Measurements from ENCODE around the gene KLF4.

GRCh38 chr9:107466826-107467225, 22.7 kb downstream of the KLF4 start:
- TF ChIP-seq CTCF (conservative IDR thresholded peaks at IDR 0.05; ENCODE audit: low read length) (no peak), EZH2phosphoT487 (IDR thresholded peaks at IDR 0.05; ENCODE audit: borderline replicate concordance, low read depth, low read length) (no peak)
